GM12874 (cell line): Measurements from ENCODE around the gene SKIC2.

Experiments used
- TF ChIP-seq, protein P1 (sequence below): IDR thresholded peaks from 2 replicates; pipeline ENCODE4 v1.5.1; 2011; ENCODE audit warnings: low read depth, mild to moderate bottlenecking, control low read depth, low read length, moderate library complexity; ENCODE audit not compliant: insufficient read depth

Gene SKIC2

DNA sequence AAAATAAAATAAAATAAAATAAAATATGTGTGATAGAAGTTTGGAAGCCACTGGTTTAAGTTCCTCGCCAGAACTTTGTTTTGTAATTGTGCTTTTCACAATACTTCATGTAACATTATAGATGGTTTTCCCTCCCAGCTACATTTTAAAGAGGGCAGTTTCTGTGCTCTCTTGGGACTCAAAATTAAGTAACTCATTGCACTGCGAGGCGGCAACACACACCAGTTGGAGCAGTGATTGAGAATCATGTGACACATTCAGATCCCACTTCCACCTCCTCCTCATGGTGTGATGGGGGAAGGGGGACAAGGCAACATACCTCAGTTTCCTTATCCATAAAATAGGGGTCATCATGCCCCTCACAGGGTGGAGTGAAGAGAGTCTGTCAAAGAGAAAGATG lies 24.0 kb upstream of the SKIC2 start:
- TF ChIP-seq, protein P1, sequence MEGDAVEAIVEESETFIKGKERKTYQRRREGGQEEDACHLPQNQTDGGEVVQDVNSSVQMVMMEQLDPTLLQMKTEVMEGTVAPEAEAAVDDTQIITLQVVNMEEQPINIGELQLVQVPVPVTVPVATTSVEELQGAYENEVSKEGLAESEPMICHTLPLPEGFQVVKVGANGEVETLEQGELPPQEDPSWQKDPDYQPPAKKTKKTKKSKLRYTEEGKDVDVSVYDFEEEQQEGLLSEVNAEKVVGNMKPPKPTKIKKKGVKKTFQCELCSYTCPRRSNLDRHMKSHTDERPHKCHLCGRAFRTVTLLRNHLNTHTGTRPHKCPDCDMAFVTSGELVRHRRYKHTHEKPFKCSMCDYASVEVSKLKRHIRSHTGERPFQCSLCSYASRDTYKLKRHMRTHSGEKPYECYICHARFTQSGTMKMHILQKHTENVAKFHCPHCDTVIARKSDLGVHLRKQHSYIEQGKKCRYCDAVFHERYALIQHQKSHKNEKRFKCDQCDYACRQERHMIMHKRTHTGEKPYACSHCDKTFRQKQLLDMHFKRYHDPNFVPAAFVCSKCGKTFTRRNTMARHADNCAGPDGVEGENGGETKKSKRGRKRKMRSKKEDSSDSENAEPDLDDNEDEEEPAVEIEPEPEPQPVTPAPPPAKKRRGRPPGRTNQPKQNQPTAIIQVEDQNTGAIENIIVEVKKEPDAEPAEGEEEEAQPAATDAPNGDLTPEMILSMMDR, result no peak

DNA sequence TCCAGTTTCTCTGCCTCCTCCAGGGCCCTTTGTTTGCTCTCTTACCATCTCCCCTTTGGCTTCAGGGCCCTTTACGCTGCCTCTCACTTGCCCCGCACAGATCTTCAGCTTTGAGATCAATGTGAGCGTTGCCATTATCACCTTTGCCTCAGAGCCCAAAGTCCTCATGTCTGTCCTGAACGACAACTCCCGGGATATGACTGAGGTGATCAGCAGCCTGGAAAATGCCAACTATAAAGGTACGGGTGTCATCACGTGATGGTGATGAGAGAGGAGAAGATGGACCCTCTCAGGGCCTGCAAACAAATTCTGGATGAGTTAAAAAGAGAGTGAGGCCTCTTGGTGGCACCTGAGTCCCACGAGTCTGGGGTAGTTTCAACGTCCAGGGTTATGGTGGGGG lies 23.2 kb upstream of the SKIC2 start:
- TF ChIP-seq, protein P1, result no peak

DNA sequence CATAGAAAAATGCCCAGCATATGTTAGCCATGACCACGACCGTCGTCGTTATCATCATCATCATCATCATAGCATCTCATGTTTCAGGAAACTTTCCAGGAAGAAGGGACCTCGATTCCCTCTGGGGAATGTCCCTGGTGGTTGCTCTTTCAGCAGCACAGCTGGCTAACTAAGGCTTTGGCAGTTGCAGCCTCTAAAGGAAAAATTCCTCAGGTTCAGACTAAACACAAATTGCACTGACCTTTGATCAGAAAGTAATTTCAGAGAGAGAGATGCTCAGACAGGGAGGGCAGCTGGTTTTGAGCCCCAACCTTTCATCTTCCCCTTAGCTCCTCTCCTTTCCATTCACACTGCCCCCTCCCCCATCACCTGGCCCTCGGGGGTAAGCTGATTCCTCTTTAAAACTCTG lies 18.7 kb upstream of the SKIC2 start:
- TF ChIP-seq, protein P1, result no peak

DNA sequence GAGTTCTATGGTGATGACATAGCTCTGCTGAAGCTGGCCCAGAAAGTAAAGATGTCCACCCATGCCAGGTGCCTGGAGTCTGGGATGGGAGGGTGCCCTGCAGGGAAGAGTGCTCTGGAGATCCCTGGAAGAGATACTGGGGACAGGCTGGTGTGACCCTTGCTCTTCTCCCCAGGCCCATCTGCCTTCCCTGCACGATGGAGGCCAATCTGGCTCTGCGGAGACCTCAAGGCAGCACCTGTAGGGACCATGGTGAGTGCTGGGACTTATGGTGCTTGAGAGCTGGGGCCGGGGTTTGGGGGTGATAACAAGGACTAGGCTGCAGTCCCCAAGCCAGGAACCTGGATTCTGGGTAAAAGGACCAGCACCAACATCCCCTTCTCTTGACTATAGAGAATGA lies 15.2 kb upstream of the SKIC2 start:
- TF ChIP-seq, protein P1, result no peak

DNA sequence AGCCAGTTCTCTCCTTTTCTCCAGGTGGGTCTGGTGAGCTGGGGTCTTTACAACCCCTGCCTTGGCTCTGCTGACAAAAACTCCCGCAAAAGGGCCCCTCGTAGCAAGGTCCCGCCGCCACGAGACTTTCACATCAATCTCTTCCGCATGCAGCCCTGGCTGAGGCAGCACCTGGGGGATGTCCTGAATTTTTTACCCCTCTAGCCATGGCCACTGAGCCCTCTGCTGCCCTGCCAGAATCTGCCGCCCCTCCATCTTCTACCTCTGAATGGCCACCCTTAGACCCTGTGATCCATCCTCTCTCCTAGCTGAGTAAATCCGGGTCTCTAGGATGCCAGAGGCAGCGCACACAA lies 13.8 kb upstream of the SKIC2 start:
- TF ChIP-seq, protein P1, result no peak

DNA sequence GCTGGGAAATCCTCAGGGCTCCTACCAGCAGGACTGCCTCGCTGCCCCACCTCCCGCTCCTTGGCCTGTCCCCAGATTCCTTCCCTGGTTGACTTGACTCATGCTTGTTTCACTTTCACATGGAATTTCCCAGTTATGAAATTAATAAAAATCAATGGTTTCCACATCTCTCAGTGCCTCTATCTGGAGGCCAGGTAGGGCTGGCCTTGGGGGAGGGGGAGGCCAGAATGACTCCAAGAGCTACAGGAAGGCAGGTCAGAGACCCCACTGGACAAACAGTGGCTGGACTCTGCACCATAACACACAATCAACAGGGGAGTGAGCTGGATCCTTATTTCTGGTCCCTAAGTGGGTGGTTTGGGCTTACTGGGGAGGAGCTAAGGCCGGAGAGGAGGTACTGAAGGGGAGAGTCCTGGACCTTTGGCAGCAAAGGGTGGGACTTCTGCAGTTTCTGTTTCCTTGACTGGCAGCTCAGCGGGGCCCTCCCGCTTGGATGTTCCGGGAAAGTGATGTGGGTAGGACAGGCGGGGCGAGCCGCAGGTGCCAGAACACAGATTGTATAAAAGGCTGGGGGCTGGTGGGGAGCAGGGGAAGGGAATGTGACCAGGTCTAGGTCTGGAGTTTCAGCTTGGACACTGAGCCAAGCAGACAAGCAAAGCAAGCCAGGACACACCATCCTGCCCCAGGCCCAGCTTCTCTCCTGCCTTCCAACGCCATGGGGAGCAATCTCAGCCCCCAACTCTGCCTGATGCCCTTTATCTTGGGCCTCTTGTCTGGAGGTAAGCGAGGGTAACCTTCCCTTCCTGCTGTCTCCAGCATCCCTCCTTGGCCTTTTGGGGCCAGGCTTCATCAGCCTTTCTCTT lies 13.2 kb upstream of the SKIC2 start, which contains the start of gene CFB:
TSS of gene CFB (plus strand) at position 589 of the 863 bp plus-strand sequence. CDS start at position 716, 127 bp downstream.
- TF ChIP-seq, protein P1, result no peak

DNA sequence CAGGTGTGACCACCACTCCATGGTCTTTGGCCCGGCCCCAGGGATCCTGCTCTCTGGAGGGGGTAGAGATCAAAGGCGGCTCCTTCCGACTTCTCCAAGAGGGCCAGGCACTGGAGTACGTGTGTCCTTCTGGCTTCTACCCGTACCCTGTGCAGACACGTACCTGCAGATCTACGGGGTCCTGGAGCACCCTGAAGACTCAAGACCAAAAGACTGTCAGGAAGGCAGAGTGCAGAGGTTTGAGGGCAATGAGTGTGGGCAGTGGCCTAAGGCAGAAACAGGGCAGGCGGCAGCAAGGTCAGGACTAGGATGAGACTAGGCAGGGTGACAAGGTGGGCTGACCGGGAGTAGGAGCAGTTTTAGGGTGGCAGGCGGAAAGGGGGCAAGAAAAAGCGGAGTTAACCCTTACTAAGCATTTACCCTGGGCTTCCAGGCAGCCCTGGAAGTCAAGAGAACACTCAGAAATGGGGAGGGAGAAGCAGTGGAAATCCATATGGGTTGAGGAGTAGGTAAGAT lies 12.5 kb upstream of the SKIC2 start:
- TF ChIP-seq, protein P1, result no peak
